HepG2 (cell line): ENCODE data around the gene LRRC27. TPM values are rescaled to one million over a fixed set of nuclear protein-coding genes. Genes with fewer than 3 reads are reported as not detected.

Source experiments
- ATAC-seq: fragments of 200-7000 bp; cut with Tn5 transposase; 3 replicates; pipeline ENCODE4 v1.9.1; 2020; ENCODE audit warnings: mild to moderate bottlenecking, moderate library complexity
- BruUV-seq: library from RNA; stranded (reverse); fragments of 400-500 nt; replicated peaks from 2 replicates; lab custom pipeline; 2021; lab: Mats Ljungman, UMichigan
- CTCF ChIA-PET: fragments of 300-600 bp; formaldehyde crosslinking; extraction: SDS; loops from one replicate; lab custom pipeline; 2021; ENCODE audit warnings: low total read pairs, inconsistent platforms, low intra/inter-chr PET ratio; lab: Yijun Ruan, JAX
- POLR2A ChIA-PET: fragments of 350-600 bp; sonication (Branson Sonifier 250); formaldehyde crosslinking; loops from one replicate; lab custom pipeline; 2020; ENCODE audit warnings: antibody characterized with exemption, inconsistent platforms; lab: Yijun Ruan, JAX
- DNase-seq: peaks from one replicate; pipeline ENCODE4 v3.0.0-alpha.2; 2015; ENCODE audit warnings: low spot score
- FAIRE-seq: peaks from 3 replicates; lab custom pipeline; 2011; peaks lifted over from hg19 to GRCh38; lab: Jason Lieb, UNC
- H2AFZ ChIP-seq: one replicate; pipeline ENCODE4 v1.6.1; 2011; ENCODE audit warnings: low read length, inconsistent platforms
- H3K27ac ChIP-seq: fragments of 300-600 bp; 3 replicates; pipeline ENCODE4 v1.8.0; 2011; ENCODE audit warnings: mixed run types, mild to moderate bottlenecking, mixed read lengths, low read length, inconsistent platforms; ENCODE audit not compliant: insufficient read depth; ENCODE audit errors: extremely low read length
- H3K27me3 ChIP-seq, 2 experiments: fragments of 200-600 bp in 1 of 2; 2 replicates in 1 of 2; 3 replicates in 1 of 2; pipeline versions ENCODE4 v1.6.0 to v1.8.0; 2011; ENCODE audit warnings: low read length in 2 of 2, mild to moderate bottlenecking in 2 of 2, moderate library complexity in 2 of 2, inconsistent platforms in 1 of 2; ENCODE audit not compliant: insufficient read depth in 2 of 2, control insufficient read depth in 1 of 2
- H3K36me3 ChIP-seq, 2 experiments: fragments of 200-600 bp in 1 of 2; replicated peaks in 1 of 2; 2 replicates in 1 of 2; 3 replicates in 1 of 2; pipeline versions ENCODE4 v1.5.1 to v1.8.0; 2011; ENCODE audit warnings: low read length in 2 of 2, inconsistent platforms in 1 of 2; ENCODE audit not compliant: insufficient read depth in 2 of 2, control insufficient read depth in 1 of 2
- H3K4me1 ChIP-seq: 2 replicates; pipeline ENCODE4 v1.5.1; 2012; ENCODE audit warnings: low read length, inconsistent platforms; ENCODE audit not compliant: insufficient read depth
- H3K4me2 ChIP-seq: 2 replicates; pipeline ENCODE4 v1.6.0; 2011; ENCODE audit warnings: low read depth, low read length, inconsistent platforms
- H3K4me3 ChIP-seq, 3 experiments: fragments of 200-600 bp in 1 of 3; sonication (generic), shearing (Covaris generic) in 1 of 3; replicated peaks in 1 of 3; 2 replicates each; pipeline ENCODE4 v1.5.1; 2011 to 2016; ENCODE audit warnings: low read length in 3 of 3, inconsistent platforms in 2 of 3, low read depth in 2 of 3, mild to moderate bottlenecking in 2 of 3, control low read depth in 1 of 3, mixed read lengths in 1 of 3; ENCODE audit not compliant: insufficient read depth in 1 of 3
- H3K79me2 ChIP-seq: one replicate; pipeline ENCODE4 v1.6.1; 2011; ENCODE audit warnings: low read length, inconsistent platforms; ENCODE audit not compliant: insufficient read depth
- H3K9ac ChIP-seq: 2 replicates; pipeline ENCODE4 v1.6.0; 2011; ENCODE audit warnings: mild to moderate bottlenecking, low read depth, low read length, inconsistent platforms; ENCODE audit not compliant: insufficient read depth
- H3K9me3 ChIP-seq: 2 replicates; pipeline ENCODE4 v1.5.1; 2012; ENCODE audit warnings: mild to moderate bottlenecking, low read length
- H4K20me1 ChIP-seq: 2 replicates; pipeline ENCODE4 v1.6.0; 2011; ENCODE audit warnings: inconsistent platforms, mild to moderate bottlenecking, low read length, moderate library complexity; ENCODE audit not compliant: insufficient read depth
- BCL6 ChIP-seq: IDR thresholded peaks from 2 replicates; pipeline ENCODE4 v1.6.1; 2016; ENCODE audit warnings: missing genetic modification reagents, missing compliant biosample characterization
- ELF3 ChIP-seq: IDR thresholded peaks from 2 replicates; pipeline ENCODE4 v1.6.1; 2016; ENCODE audit warnings: missing genetic modification reagents, missing compliant biosample characterization
- HIC2 ChIP-seq: sonication (generic); formaldehyde crosslinking; IDR thresholded peaks from 2 replicates; pipeline ENCODE4 v1.9.0; 2022; ENCODE audit warnings: low read depth, missing genetic modification reagents
- HIVEP1 ChIP-seq: sonication (generic); formaldehyde crosslinking; IDR thresholded peaks from 2 replicates; pipeline ENCODE4 v1.4.0; 2020; ENCODE audit warnings: mild to moderate bottlenecking, missing genetic modification reagents
- KLF12 ChIP-seq: sonication (generic); formaldehyde crosslinking; IDR thresholded peaks from 2 replicates; pipeline ENCODE4 v1.4.0; 2020; ENCODE audit warnings: missing genetic modification reagents, borderline replicate concordance
- MTA1 ChIP-seq: sonication (generic); formaldehyde crosslinking; IDR thresholded peaks from 2 replicates; pipeline ENCODE4 v1.4.0; 2020; ENCODE audit warnings: missing genetic modification reagents, mild to moderate bottlenecking, borderline replicate concordance
- ZMAT3 ChIP-seq: sonication (generic); formaldehyde crosslinking; conservative IDR thresholded peaks from 2 replicates; pipeline ENCODE4 v1.7.0; 2021; ENCODE audit warnings: missing genetic modification reagents
- ZNF143 ChIP-seq: sonication (generic); formaldehyde crosslinking; IDR thresholded peaks from 2 replicates; pipeline ENCODE4 v1.4.0; 2020; ENCODE audit warnings: missing genetic modification reagents
- ZNF567 ChIP-seq: sonication (generic); formaldehyde crosslinking; IDR thresholded peaks from 2 replicates; pipeline ENCODE4 v1.8.1; 2023; ENCODE audit warnings: mild to moderate bottlenecking, missing genetic modification reagents, borderline replicate concordance
- ZNF615 ChIP-seq: sonication (generic); formaldehyde crosslinking; IDR thresholded peaks from 2 replicates; pipeline ENCODE4 v1.5.0; 2020; ENCODE audit warnings: mild to moderate bottlenecking, missing genetic modification reagents, borderline replicate concordance
- ZNF709 ChIP-seq: sonication (generic); formaldehyde crosslinking; IDR thresholded peaks from 2 replicates; pipeline ENCODE4 v1.5.0; 2020; ENCODE audit warnings: mild to moderate bottlenecking, missing genetic modification reagents
- ZNF83 ChIP-seq: sonication (generic); formaldehyde crosslinking; IDR thresholded peaks from 2 replicates; pipeline ENCODE4 v1.4.0; 2020; ENCODE audit warnings: missing genetic modification reagents, mild to moderate bottlenecking, borderline replicate concordance
- WGBS: methylation state at CpG from one replicate; pipeline ENCODE4 v1.1.6; 2017; ENCODE audit warnings: low lambda C conversion rate; 5-methylcytosine and 5-hydroxymethylcytosine counted together
- in situ Hi-C: cut with HindIII; loops from 2 replicates; pipeline ENCODE4 v1.10.0; 2017; ENCODE audit warnings: low pct_unique_long_range_greater_than_20kb; ENCODE audit not compliant: extremely low pct_ligation_motif_present
- intact Hi-C: fragments of 100-400 bp; cut with micrococcal nuclease; formaldehyde crosslinking; loops from one replicate; pipeline ENCODE4 v1.10.0; 2022; ENCODE audit not compliant: unreplicated experiment
- polyA plus RNA-seq, 8 experiments: library from polyadenylated mRNA; depleted of rRNA in 3 of 8; stranded (reverse) in 7 of 8; unstranded in 1 of 8; fragments of >200 nt; fragmentation: Illumina TruSeq in 4 of 8; extraction: Trizol in 4 of 8; gene quantifications; 2 replicates each; pipeline versions ENCODE4 v1.2.1 to v1.2.3, GENCODE V29; 2011 to 2016; ENCODE audit warnings: low read depth in 4 of 8, missing spikeins in 1 of 8, mixed read lengths in 1 of 8; ENCODE audit not compliant: insufficient read depth in 1 of 8
- total RNA-seq, 5 experiments: library from RNA; depleted of rRNA; stranded (reverse); fragments of >200 nt; fragmentation: Illumina TruSeq; extraction: Trizol; gene quantifications; 2 replicates each; pipeline ENCODE4 v1.2.3, GENCODE V29; 2016; ENCODE audit warnings: low read depth in 1 of 5
- TF ChIP-seq, protein P1 (sequence below): IDR thresholded peaks from 2 replicates; pipeline ENCODE4 v1.6.1; 2016; ENCODE audit warnings: missing genetic modification reagents, missing compliant biosample characterization
- TF ChIP-seq, protein P2 (sequence below): conservative IDR thresholded peaks from 2 replicates; pipeline ENCODE4 v1.6.1; 2018; ENCODE audit warnings: missing genetic modification reagents

Gene LRRC27
- total and polyA plus RNA-seq, 2 of the 13 experiments (the other 11 are each of a cell fraction or from before 2014, with no cell fraction given), result 4.2 to 4.6 TPM

GRCh38 chr10:132393695-132394181, 61.7 kb downstream of the LRRC27 start:
- no peak for ATAC-seq
- WGBS, result 42% methylated on average over 6 of the region's 9 CpGs
- ChIA-PET POLR2A (no interaction called here), CTCF (no interaction called here)
- Histone ChIP-seq H3K36me3 (no peaks in the 10 kb centered on the region), H3K27ac (no peak overlapping the region), H3K79me2 (no peaks in the 10 kb centered on the region), H3K9ac (no peak overlapping the region), H3K4me2 (no peak overlapping the region), H3K4me1 (peaks cover 65% of the 10 kb centered on the region), H4K20me1 (no peaks in the 10 kb centered on the region), H3K4me3 (no peak overlapping the region), H3K27me3 (peaks cover 8 to 31% of the 10 kb centered on the region in 2 experiments; a peak in 3 of 5 replicates), H2AFZ (no peak overlapping the region), H3K9me3 (no peaks in the 10 kb centered on the region)
- intact Hi-C loops (no loop called here), in situ Hi-C loops (no loop called here)
- no TSS peak for BruUV-seq
- no peak for DNase-seq
- no peak for FAIRE-seq
- TF ChIP-seq ZNF83 (CRISPR knock-in tag) (no peak), HIC2 (CRISPR knock-in tag) (no peak), ZNF709 (no peak), HIVEP1 (CRISPR knock-in tag) (no peak), ZMAT3 (CRISPR knock-in tag) (no peak), ZNF143 (no peak), ZNF567 (CRISPR knock-in tag) (no peak), MTA1 (CRISPR knock-in tag) (no peak), KLF12 (CRISPR knock-in tag) (no peak), BCL6 (CRISPR knock-in tag) (no peak), ELF3 (CRISPR knock-in tag) (no peak), ZNF615 (CRISPR knock-in tag) (no peak)
- TF ChIP-seq, protein P1, sequence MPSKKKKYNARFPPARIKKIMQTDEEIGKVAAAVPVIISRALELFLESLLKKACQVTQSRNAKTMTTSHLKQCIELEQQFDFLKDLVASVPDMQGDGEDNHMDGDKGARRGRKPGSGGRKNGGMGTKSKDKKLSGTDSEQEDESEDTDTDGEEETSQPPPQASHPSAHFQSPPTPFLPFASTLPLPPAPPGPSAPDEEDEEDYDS (CRISPR knock-in tag), result no peak
- TF ChIP-seq, protein P2, sequence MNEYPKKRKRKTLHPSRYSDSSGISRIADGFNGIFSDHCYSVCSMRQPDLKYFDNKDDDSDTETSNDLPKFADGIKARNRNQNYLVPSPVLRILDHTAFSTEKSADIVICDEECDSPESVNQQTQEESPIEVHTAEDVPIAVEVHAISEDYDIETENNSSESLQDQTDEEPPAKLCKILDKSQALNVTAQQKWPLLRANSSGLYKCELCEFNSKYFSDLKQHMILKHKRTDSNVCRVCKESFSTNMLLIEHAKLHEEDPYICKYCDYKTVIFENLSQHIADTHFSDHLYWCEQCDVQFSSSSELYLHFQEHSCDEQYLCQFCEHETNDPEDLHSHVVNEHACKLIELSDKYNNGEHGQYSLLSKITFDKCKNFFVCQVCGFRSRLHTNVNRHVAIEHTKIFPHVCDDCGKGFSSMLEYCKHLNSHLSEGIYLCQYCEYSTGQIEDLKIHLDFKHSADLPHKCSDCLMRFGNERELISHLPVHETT (CRISPR knock-in tag), result no peak
